HG02623 (cell line): Measurements from ENCODE around the gene DPP10.

Experiments used
- ATAC-seq: cut with Tn5 transposase; IDR thresholded peaks from one replicate; pipeline ENCODE4 v1.9.1; 2021; ENCODE audit warnings: moderate library complexity; ENCODE audit not compliant: unreplicated experiment

Gene DPP10

DNA sequence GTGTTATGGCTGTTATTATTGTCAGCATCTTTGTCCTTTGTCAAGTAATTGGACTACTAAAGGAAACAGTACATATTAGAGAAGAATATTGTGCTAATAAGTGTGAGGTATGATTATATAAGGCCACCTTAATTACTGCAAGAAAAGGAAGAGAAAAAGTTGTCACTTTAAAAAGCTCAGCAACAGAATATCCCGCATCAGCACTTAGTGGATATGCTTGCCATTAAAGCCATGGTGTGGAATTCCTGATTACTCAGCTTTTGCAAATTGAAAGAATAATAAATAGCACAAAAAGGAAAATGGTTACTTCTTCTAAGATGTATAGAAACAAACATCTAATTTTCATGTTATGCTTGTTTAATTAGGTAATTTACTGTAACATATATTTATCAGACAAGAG lies 347.5 kb downstream of the DPP10 start:
- no peak for ATAC-seq

DNA sequence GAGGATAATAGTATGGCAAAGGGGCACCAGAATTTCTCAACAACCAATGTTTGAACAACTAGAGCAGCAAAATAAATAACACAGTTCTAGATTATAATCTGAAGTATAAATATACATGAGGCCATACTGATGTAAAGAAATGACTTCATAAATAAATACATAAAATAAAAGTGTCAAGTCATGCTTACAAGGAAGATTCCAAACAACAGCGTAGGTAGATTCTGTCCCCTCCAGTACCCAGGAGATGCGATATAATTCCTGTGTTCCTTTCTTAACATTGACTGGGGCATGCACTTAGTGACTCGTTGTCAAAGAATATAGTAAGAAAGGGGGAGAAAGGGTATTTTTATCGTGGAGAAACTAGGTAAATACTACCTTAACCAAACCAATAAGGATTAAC lies 355.1 kb downstream of the DPP10 start:
- ATAC-seq: no peak

DNA sequence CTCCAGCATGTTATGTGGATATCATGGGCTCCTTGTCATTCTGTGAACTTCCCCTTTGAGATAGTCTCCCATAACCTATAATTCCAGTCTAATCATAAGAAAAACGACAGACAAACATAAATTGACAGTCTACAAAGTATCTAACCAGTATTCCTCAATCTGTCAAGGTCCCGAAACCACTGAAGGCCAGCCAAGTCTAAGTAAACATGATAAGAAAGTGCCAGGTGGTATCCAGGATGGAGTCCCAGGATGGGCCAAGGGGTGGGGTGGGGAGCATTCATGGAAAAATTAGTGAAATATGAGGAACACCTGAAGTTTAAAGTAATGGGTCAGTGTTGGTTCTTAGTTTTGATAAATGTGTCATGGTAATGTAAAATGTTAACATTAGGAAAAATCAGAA lies 355.5 kb downstream of the DPP10 start:
- ATAC-seq: no peak

DNA sequence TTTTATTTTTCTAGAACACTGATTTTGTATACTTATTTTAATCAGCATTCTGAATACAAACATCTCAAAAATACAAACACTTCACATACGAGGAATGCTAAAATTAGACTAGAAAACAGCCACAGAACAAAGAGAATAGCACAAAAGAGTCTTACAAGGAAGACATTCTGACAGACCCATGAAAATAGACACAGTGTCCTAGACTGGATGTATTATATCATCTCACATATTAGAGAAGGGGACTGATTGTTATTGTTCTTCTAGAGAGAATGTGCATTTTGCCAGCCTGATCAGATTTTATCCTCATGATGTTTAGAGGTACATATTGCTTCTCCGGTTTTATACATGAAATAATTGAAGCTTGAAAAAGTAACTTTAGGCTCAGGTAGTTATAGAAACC lies 357.9 kb downstream of the DPP10 start:
- ATAC-seq: no peak

DNA sequence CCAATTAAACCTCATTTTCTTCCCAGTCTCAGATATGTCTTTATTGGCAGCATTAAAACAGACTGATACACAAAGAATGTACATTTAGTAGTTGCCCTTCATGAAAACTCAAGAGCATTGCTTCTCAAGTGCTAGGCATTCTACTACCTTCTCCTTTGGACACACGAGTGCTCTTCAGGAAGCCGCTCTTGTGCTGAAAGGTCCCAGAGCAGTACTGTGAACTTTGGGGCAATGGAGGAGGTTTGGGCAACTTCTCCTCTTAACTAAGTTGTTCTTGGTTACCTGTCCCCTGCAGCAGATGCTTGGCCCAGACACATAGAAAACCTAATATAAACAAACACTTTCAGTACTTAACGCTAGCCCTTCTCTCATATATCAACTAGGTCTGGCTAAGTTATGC lies 362.8 kb downstream of the DPP10 start:
- ATAC-seq: no peak

DNA sequence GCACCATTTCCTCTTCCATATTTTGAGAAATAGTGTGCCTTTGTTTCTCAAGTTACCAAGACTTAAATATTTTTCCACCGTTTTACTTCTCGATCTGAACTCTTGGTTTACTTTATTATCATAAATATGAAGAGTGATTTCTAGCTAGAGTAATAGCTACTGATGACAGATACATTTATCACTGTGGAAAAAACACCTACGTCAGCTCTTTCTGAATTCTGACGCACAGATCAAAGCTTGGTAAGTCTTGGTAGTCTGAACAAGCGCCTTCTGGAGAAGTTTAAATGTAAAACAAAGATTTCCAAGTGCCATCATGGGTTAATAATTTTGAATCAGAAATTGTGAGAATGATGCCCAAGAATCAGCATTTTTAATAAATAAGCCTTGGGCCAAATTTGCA lies 367.7 kb downstream of the DPP10 start:
- ATAC-seq: no peak

DNA sequence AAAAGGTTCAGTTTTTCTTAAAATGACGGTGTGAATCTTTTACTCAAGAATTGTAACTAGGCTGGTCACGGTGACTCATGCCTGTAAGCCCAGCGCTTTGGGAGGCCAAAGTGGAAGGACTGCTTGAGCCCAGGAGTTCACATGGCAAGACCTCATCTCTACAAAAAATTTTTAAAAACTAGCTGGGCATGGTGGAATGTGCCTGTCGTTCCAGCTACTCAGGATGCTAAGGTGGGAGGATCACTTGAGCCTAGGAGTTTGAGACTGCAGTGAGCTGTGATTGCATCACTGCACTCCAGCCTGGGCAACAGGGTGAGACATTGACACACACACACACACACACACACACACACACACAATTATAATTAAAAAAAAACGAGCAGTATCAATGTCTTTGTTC lies 369.8 kb downstream of the DPP10 start:
- no peak for ATAC-seq

DNA sequence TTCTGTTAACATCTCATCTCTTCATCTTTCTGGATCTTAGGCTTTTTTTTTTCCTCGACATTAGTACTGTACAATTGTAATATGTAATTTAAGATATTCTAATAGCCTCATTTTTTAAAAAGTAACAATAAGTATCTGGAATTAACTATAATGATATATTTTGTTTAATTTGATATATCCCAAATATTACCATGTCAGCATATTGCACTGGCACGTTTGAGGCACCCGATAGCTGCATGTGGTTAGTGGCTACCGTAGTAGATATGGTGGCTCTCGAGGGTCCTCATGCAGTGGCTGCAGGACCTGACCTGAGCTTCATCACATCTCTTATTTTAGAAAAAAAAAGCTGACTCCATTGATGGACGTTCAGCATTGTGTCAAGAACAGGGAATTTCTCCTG lies 371.9 kb downstream of the DPP10 start:
- no peak for ATAC-seq

DNA sequence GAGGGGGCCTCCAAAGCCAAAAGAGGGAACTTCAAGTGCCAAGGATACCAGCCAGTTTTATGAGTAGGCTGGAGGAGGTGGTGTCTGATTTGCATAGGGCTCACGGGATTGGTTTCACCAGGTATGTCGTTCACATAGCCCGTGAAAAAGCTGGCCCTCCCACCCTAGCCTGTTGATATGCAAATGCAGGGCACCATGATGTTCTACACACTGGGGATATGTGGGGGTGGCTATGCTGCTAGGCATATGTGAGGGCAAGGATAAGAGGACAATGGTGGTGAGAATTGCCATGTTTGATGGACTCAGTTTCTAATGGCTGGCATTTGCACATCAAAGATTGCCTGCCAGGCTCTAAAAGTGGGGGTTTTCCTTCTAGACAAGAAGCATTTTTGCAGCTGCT lies 378.6 kb downstream of the DPP10 start:
- no peak for ATAC-seq

DNA sequence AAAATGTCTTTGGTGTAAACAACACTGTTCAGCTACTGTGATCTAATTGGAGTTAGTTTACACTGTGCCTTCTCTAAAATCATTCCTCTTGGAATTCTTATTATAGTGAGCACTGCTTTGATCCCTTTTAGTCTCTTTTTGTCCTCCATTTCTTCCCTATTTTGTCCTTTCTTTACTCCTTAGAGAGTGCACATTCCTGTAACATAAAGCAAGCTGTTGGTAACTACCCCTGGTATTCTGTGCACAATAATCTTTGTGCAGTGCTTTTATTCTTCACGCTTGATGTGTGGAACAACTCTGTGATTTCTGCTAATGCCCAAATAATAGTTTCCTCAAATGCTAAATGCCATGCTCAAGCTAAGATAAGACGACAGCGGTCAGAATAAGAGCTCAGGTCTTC lies 401.5 kb downstream of the DPP10 start:
- ATAC-seq: no peak

DNA sequence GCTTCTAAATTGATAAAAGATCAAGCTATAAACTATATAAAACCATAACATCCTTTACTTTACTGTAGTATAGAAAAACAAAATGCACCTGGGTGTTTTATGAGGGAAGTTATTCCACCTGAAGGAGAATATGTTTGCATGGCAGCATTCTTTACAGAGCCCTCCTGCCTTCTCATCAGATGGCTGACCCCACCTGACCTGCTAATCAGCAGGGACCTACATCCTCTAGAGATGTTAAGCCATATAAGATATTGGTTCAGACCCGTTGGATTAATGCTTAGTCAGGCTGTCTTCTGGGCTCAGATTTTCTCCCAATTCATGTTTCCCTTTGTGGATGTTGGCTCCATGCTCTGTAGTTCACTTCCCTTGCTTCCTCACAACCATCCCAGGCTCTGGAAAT lies 414.8 kb downstream of the DPP10 start:
- no peak for ATAC-seq

DNA sequence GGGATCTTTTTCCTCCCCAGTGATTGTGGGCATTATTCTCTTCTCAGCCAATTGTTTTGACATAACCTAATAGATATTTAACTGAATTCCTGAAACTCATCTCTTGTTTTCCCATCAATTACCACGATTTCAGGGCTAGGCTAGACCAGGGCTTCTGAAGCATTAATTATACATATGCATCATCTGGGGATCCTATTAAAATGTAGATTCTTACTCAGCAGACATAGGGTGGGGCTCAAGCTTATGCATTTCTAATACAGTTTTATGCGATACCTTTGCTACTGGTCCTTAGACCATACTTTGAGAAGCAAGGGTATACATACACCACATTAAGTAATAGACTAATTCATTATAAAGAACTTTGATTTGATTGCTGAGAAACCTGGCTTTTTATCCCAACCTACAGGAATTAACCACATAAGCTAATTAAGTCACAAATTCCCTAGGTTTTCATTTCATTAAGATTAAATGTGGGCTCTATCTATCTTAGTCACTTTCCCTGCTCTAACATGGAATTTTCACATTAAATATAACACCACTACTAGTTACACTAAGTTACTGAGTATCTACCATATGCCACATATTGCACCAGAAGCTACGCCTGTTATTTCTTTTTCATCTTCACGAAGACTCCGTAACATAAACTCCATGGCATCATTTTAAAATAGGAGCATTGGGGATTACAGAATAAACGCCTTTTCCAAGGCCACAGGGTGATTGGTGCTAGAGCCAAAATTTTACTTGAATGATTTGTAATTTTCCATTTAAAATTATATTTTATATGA lies 417.5 kb downstream of the DPP10 start:
- no peak for ATAC-seq

DNA sequence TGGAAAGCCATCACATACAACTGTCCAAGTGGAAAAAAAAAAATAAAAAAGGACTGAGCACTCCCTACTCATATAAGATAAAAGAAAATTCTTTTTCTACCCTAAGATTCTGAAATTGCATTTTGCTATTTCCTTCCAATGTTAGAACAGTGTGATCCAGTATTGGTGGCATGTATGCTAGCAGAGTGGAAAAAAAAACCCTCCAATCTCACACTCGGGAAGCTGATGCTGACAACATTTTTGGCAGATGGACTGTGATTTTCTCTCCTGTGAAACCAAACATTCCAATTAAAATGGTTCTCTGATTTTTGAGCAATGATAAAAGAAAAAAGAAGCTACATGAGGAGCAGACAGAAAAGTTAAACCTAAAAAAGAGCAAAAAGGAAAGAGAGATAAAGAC lies 419.8 kb downstream of the DPP10 start:
- ATAC-seq: no peak

DNA sequence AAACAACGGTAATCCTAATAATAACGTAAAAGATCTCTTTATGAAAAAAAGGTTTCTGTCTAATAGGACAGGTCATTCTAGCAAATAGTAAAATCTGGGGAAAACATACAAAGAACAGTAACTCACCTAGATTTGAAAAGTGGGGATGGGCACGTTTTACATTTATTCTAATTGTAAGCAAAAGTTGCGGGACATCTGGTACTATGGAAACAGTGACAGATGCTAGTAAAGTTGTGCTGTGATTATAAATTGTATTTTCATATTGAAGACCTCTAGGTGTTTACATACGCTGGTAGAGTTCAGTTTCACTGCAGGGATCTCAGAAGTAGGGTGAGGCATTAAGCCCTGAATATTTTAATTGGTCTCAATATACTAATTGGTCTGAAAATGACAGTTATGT lies 422.5 kb downstream of the DPP10 start:
- ATAC-seq: no peak

DNA sequence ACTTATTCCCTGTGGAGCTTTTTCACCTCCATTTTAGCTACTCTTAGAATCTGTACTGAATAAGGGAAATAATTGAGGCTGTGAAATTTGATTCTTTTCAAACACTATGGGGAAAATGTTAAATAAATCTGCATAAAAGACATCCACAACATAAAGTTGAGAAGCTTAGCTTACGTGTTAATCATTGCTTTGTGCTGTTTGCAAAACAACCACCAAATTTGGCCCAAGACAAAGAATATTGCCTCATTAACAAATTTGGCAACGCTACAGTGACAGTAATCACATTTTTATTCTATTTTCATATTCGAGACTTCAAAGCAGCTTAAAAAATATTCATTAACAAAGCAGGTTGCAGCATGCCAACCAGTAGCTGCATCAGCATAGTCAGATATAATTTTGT lies 437.6 kb downstream of the DPP10 start:
- no peak for ATAC-seq

DNA sequence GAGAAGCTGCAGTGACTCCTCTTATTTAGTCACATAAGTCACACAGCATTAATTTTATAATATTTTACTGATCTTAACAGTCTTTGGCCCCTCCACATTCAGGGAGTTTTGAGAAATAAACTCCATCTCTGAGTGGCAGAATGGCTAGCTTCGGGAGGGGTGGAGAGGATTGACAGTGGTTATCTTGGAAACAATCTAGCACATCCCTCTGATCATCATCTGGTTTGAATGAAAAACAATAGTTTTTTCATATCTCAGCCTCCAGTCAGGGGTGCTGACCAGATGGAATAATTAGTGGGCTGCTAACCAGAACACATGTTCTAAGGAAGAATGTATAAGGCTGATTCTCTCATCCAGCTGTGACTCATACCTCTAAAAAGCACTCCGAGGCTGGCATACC lies 477.5 kb downstream of the DPP10 start:
- ATAC-seq: no peak

DNA sequence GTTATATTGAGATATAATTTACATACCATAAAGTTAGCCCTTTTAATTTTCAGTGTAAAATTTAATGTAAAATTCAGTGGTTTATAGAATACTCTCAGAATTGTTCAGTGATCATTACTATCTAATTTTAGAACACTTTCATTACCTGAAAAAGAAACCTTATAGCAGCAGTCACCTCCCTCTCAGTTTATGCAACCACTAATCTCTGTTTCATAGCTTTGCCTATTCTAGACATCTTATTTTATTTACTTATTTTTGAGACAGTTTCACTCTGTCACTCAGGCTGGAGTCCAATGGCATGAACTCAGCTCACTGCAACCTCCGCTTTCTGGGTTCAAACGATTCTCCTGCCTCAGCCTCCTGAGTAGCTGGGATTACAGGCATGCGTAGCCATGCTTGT lies 479.6 kb downstream of the DPP10 start:
- ATAC-seq: no peak

DNA sequence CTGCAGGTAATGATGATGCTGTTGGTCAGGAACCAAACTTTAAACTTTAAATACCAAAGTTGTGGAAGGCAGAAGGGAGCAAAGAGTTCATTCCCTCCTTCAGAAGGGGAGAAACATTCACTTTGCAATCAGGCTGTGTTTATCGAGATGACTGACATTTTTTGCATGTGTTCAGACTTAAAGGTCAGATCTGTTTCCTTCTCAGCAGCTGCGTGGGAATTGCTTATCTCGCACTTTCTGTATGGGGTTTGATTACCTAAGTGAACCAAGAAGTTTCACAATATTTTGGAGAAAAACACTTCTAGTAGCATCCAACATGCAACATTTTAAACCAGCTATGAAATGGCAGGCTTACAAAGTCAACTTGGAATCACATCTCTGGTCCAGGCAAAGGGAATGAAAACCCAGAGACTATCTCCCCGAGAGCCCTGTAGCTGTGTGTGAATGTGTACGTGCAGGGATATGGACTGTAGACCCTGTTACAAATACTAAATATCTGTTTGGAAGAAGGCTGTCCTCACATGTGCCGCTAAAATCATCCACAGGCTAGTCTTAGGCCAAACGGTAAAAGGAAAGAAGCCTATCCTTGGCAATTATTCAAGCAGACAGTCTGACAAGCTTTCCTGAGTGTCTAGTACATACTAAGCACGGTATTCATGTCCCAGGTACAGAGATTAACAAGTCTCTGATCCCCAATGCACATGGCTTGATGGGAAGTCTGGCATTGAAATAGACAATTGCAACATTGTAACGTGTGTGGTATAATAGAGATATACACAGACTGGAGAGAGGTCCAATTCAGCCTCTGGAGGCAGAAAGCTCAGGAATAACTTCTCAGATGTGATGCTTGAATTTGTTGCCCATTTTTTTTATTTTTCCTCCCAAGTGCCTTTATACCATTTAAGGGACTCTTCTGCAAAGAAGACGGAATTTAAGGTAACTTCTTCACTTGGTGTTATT lies 483.1 kb downstream of the DPP10 start:
- ATAC-seq: no peak

DNA sequence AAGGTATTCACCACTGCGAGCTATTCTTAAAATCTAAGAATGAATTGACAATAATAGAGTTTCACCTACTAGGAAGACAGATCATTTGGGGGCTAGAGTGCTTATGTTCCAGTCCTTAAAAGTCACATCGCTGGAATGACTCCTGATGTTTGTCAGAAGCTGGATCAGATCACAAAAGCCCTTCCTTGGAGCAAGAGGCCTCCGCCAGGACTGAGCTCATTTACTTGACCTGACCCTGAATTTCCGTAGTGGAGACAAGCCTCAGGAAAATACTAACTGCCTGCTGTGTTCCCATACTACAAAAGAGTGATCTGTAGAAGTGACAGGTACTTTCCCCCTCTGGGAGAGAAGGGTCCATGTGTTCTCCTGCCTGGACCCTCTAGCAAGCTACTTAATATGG lies 483.9 kb downstream of the DPP10 start:
- no peak for ATAC-seq

DNA sequence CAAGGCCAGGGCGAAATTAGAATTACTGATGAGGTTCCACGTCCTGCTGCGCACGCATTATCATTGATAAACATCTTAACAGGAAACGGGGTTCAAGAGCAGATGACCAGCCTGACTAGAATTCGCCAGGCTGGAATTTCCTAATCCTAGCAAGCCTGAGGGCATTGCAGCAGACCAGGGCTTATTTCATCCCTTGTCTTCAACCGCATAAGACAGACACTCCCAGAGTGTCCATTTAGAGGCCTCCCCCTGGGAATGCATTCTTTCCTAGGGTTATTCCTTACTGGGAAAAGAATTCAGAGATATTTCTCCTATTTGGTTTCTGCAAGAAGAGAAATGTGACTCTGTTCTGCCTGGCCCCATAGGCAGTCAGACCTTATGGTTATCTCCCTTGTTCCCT lies 486.8 kb downstream of the DPP10 start:
- ATAC-seq: no peak

DNA sequence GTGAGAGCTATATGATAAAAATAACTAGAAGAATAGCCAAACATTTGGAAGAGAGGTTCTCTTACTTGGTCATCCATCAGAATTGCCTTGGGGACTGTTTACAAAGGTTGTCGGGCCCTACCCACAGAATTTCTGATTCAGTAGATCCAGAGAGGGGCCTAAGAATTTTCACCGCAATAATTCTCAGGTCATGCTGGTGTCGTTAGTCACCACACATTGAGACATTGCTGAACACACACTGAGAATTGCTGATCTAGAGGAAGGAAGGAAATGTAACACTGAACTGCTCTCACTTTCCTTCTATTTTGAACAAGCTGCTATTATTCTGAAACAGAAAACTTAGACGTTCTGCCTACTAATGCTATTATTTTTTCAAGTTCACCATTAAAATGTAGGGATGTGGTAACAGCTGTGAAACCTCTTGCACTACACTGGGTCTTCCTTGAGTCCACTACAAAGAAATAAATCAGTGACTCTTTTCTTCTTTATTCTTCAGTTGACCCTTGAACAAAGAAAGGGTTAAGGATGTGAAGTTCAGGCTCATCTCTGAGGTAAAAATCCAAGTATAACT lies 491.3 kb downstream of the DPP10 start:
- ATAC-seq: no peak

DNA sequence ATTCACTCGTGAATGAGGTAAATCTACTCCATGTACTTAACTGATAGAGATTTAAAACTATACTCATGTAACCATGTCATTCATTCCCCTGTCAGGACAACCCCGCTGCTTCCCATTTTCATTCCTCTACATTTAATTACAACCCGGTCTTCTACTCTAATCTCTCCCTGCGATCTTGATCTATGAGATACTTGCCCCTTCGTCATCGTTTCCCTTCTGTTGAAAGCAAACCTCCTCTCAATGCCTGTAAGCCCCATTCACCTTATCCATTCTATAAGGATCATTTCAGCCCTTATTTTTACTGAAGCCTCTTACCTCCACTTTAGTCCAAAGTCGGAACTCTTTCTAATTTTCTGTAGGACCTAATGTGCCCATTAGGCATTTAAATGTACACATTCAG lies 492.6 kb downstream of the DPP10 start:
- no peak for ATAC-seq
